ENCODE results near the gene PSMA2. TPM values are rescaled to one million over a fixed set of nuclear protein-coding genes. Genes with fewer than 3 reads are reported as not detected.

The PSMA2 gene
- 100 to 1,000 TPM; 207 to 235 TPM for total RNA-seq

DNA sequence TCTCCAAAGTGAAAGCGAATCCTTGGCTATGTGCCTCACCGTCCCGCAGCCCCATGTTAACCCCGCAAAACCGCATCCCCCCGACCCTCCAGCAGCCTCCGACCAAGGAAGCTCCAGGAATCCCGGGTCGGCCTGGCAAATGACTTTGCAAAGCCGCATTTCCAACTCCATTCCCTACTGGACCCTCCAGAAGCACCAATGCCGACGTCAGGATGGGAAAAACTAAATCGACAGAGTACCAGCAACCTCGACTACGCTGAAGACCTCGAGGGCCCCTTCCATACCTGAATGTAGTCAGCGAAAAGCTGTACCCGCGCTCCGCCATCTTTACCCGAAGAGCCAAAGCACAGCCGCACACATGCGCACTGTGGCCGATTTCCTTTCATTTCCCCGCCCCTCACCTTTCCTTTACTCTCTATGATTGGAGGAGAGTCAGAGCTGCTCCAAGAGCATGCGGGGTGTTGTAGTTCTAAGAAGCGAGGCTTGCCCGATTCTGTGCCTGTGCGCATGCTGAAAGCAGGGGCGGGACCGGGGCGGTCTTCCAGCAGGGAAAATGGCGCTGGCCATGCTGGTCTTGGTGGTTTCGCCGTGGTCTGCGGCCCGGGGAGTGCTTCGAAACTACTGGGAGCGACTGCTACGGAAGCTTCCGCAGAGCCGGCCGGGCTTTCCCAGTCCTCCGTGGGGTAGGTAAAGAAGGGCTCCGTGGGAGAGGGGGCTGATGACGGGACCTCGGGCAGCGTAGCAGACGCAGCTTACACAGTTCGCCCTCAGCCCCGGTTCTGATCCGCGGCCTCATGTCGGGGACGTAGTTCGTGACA, at the start of gene PSMA2, which contains the start of gene MRPL32:
PSMA2 (minus strand) TSS at position 341 of the 818 bp plus-strand sequence; CDS start at position 325, 16 bp downstream.
MRPL32 (plus strand) TSS at position 543 of the 818 bp plus-strand sequence; CDS start at position 554, 11 bp downstream.
- Mint-ChIP-seq H3K4me3 (peak within 1 kb of the TSS; percentile 100), H3K9me3 (no peaks in the 10 kb centered on the region), H3K4me1 (peaks cover 64% of the 10 kb centered on the region), H3K36me3 (peaks cover 60% of the 10 kb centered on the region), H3K27ac (peak within 1 kb of the TSS; percentile 100), H3K27me3 (no peaks in the 10 kb centered on the region)
- peak; percentile 93 for DNase-seq

DNA sequence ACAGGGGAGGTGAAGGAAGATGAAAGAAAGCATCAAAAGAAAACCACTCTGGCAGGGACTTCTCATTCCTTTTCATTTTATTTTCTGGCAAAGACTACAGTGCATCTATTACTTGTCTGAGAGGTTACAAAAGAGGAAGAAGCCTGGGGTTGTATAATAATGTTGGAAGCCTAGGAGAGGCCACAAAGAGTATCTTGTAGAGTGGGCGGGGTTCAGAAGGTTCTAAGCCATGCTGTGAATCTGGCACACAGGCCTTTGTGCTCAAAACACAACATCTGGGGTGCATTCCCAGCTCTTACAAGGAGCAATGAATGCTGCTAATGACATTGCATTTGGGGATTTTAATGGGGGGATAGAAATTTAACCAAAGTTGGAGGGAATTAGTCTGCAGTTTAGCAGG, 49.6 kb upstream of the PSMA2 start:
- Mint-ChIP-seq H3K9me3 (peaks cover 5% of the 10 kb centered on the region), H3K27ac (no peak overlapping the region), H3K36me3 (no peaks in the 10 kb centered on the region), H3K4me3 (no peak overlapping the region), H3K27me3 (peaks cover 8% of the 10 kb centered on the region), H3K4me1 (no peaks in the 10 kb centered on the region)
- no peak for DNase-seq

GRCh38 chr7:42980514-42980913, 48.5 kb upstream of the PSMA2 start:
- H3K27me3 Mint-ChIP-seq = peaks cover 8% of the 10 kb centered on the region
- H3K27ac Mint-ChIP-seq = no peak overlapping the region
- no peak for DNase-seq
- H3K4me1 Mint-ChIP-seq = no peaks in the 10 kb centered on the region
- H3K9me3 Mint-ChIP-seq = peaks cover 5% of the 10 kb centered on the region
- no peak overlapping the region for H3K4me3 Mint-ChIP-seq
- H3K36me3 Mint-ChIP-seq = no peaks in the 10 kb centered on the region

DNA sequence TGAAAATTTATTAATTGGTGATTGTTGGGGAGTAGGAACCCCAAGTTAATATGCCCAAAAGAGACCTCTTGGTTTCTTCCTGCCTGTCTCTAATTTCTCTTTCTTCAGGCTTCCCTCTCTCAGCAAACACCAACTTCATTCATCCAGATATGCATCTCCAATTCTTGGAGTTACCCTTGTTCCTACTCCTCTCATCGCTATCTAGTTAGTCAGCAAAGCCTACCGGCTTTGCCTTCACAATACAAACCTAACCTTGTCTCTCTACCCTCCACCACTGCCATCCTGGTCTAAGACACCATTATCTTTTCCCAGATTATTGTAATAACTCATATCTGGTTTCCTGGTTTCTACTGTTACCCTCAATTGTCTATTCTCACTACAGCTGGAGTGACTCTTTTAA, 48.1 kb upstream of the PSMA2 start:
- no peaks in the 10 kb centered on the region for H3K4me1 Mint-ChIP-seq
- H3K27me3 Mint-ChIP-seq = peaks cover 8% of the 10 kb centered on the region
- no peaks in the 10 kb centered on the region for H3K36me3 Mint-ChIP-seq
- no peak for DNase-seq
- no peak overlapping the region for H3K27ac Mint-ChIP-seq
- H3K4me3 Mint-ChIP-seq = no peak overlapping the region
- H3K9me3 Mint-ChIP-seq = peaks cover 5% of the 10 kb centered on the region

GRCh38 chr7:42978496-42978895, 46.5 kb upstream of the PSMA2 start:
- no peak overlapping the region for H3K27ac Mint-ChIP-seq
- H3K9me3 Mint-ChIP-seq = no peaks in the 10 kb centered on the region
- H3K4me3 Mint-ChIP-seq = no peak overlapping the region
- H3K27me3 Mint-ChIP-seq = peaks cover 8% of the 10 kb centered on the region
- no peaks in the 10 kb centered on the region for H3K4me1 Mint-ChIP-seq
- no peaks in the 10 kb centered on the region for H3K36me3 Mint-ChIP-seq
- DNase-seq = no peak

- no peak for DNase-seq
- Mint-ChIP-seq H3K27me3 (peaks cover 8% of the 10 kb centered on the region), H3K9me3 (no peaks in the 10 kb centered on the region), H3K4me3 (no peak overlapping the region), H3K36me3 (no peaks in the 10 kb centered on the region), H3K4me1 (no peaks in the 10 kb centered on the region), H3K27ac (no peak overlapping the region)
Observed at GRCh38 chr7:42976371-42976770, 44.4 kb upstream of the PSMA2 start.

- no peaks in the 10 kb centered on the region for H3K36me3 Mint-ChIP-seq
- peaks cover 7% of the 10 kb centered on the region for H3K27me3 Mint-ChIP-seq
- H3K4me3 Mint-ChIP-seq = no peak overlapping the region
- H3K9me3 Mint-ChIP-seq = peaks cover 3% of the 10 kb centered on the region
- no peaks in the 10 kb centered on the region for H3K4me1 Mint-ChIP-seq
- no peak for DNase-seq
- no peak overlapping the region for H3K27ac Mint-ChIP-seq
Observed at GRCh38 chr7:42972699-42973500, 40.9 kb upstream of the PSMA2 start.

DNA sequence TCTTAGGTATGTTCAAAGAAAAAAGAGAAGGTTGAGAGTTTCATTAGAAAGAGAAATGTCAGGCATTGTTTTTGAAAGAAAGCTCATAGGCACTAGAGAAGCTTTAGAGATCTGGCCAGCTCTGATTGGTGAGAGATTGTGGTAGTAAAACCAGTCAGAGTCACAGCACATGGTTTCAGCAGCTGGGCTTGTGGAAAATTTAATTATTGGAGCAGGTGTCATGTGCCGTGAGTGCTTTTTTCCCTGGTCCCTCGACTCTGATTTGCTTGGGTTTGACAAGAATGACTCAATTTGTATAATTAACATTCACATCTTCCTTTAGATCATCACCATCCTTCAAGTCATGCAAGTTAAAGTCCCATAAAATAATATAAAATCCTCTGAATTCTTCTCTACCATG, 35.4 kb upstream of the PSMA2 start:
- no peaks in the 10 kb centered on the region for H3K36me3 Mint-ChIP-seq

GRCh38 chr7:42964849-42965805, 33.2 kb upstream of the PSMA2 start:
- Mint-ChIP-seq H3K27me3 (peaks cover 27% of the 10 kb centered on the region), H3K4me3 (no peak overlapping the region), H3K9me3 (no peaks in the 10 kb centered on the region), H3K36me3 (no peaks in the 10 kb centered on the region), H3K27ac (peak overlapping the region; percentile 81), H3K4me1 (peaks cover 19% of the 10 kb centered on the region)
- DNase-seq = peak; percentile 13

More for the DNA sequence above, 35.4 kb upstream of the PSMA2 start:
- peaks cover 3% of the 10 kb centered on the region for H3K9me3 Mint-ChIP-seq
- peaks cover 16% of the 10 kb centered on the region for H3K4me1 Mint-ChIP-seq
- no peak overlapping the region for H3K4me3 Mint-ChIP-seq
- no peak for DNase-seq
- peaks cover 17% of the 10 kb centered on the region for H3K27me3 Mint-ChIP-seq
- H3K27ac Mint-ChIP-seq = no peak overlapping the region

DNA sequence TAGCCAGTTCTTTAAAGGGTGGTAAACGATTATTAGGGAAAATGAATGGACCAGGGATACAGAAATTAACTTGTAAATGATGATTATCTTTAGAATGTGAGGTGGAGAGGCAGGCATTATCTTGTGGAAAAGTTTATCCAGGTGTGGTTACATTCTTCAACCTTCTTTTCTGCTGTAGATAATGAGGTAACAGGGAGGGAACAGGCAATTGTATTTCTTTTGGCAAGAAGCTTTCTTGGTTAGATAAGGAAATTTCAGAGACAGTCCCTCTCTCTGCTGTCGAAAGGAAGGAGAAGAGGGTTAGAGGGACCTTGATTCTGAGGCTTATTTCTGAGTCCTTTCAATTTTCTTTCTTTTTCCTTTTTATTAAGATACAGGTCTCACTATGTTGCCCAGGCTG, 32.3 kb upstream of the PSMA2 start:
- Mint-ChIP-seq H3K4me1 (peaks cover 19% of the 10 kb centered on the region), H3K4me3 (no peak overlapping the region), H3K27me3 (peaks cover 33% of the 10 kb centered on the region), H3K9me3 (peaks cover 1% of the 10 kb centered on the region), H3K36me3 (no peaks in the 10 kb centered on the region), H3K27ac (no peak overlapping the region)
- DNase-seq = no peak

DNA sequence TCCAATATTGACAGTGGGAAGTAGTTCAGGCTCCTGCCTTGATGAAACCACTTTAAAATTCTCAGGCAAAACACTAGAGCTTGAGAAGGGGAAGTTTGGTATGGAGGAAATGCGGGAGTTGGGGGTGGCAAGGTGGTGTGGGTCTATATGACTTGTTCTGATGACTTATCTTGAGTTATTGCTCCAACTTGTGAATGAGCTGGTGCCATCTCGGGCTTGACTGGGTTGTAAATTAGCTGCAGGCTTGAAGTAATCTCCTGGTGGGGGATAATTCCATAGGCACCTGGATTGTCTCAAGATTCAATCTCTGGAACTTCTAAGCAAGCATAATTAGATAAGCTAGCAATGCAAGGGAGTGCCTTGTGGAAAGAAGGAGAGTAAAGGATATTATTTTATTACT, 29.2 kb upstream of the PSMA2 start:
- no peak for DNase-seq
- H3K4me3 Mint-ChIP-seq = no peak overlapping the region
- no peak overlapping the region for H3K27ac Mint-ChIP-seq
- peaks cover 12% of the 10 kb centered on the region for H3K4me1 Mint-ChIP-seq
- H3K27me3 Mint-ChIP-seq = peaks cover 21% of the 10 kb centered on the region
- H3K9me3 Mint-ChIP-seq = peaks cover 4% of the 10 kb centered on the region
- H3K36me3 Mint-ChIP-seq = peaks cover 1% of the 10 kb centered on the region

- Mint-ChIP-seq H3K36me3 (peaks cover 1% of the 10 kb centered on the region), H3K4me3 (no peak overlapping the region), H3K9me3 (peaks cover 4% of the 10 kb centered on the region), H3K27me3 (peaks cover 21% of the 10 kb centered on the region), H3K4me1 (peaks cover 12% of the 10 kb centered on the region), H3K27ac (no peak overlapping the region)
- no peak for DNase-seq
Observed at GRCh38 chr7:42960762-42961161, 28.8 kb upstream of the PSMA2 start.

- H3K36me3 Mint-ChIP-seq = peaks cover 1% of the 10 kb centered on the region
- peaks cover 9% of the 10 kb centered on the region for H3K9me3 Mint-ChIP-seq
- DNase-seq = no peak
- no peak overlapping the region for H3K4me3 Mint-ChIP-seq
- peaks cover 21% of the 10 kb centered on the region for H3K27me3 Mint-ChIP-seq
- no peak overlapping the region for H3K27ac Mint-ChIP-seq
- peaks cover 3% of the 10 kb centered on the region for H3K4me1 Mint-ChIP-seq
Observed at GRCh38 chr7:42959549-42959948, 27.6 kb upstream of the PSMA2 start.

- H3K27me3 Mint-ChIP-seq = peaks cover 18% of the 10 kb centered on the region
- H3K36me3 Mint-ChIP-seq = peaks cover 1% of the 10 kb centered on the region
- H3K9me3 Mint-ChIP-seq = peaks cover 9% of the 10 kb centered on the region
Observed at GRCh38 chr7:42956062-42956461, 24.1 kb upstream of the PSMA2 start.

More at GRCh38 chr7:42956062-42956461, 24.1 kb upstream of the PSMA2 start:
- no peak for DNase-seq
- Mint-ChIP-seq H3K4me1 (peaks cover 2% of the 10 kb centered on the region), H3K27ac (no peak overlapping the region), H3K4me3 (no peak overlapping the region)
